Ovary (tissue), 9 donors: ENCODE results near the gene ABCG2. TPM values are rescaled to one million over a fixed set of nuclear protein-coding genes. Genes with fewer than 3 reads are reported as not detected.
A peak's percentile ranks its signal among the peaks of the same experiment; 100 is the strongest.

ENCODE experiments used
- DNase-seq, 5 donors: peaks; one replicate each; pipeline ENCODE4 v3.0.0-alpha.2; 2019 to 2020
- H3K27ac ChIP-seq, 2 donors: fragments of 200-600 bp; one replicate each; pipeline versions ENCODE4 v1.5.1 to v1.8.0; 2019 to 2022
- H3K27me3 ChIP-seq: fragments of 200-600 bp; one replicate; pipeline ENCODE4 v1.8.0; 2022
- H3K36me3 ChIP-seq: fragments of 200-600 bp; sonication (generic); one replicate; pipeline ENCODE4 v1.5.1; 2019
- H3K4me1 ChIP-seq: one replicate; pipeline ENCODE4 v1.8.1; 2013; ENCODE audit warnings: mild to moderate bottlenecking, moderate library complexity; ENCODE audit not compliant: insufficient read depth
- H3K4me3 ChIP-seq: fragments of 200-600 bp; sonication (generic); one replicate; pipeline ENCODE4 v1.5.1; 2017
- H3K9me3 ChIP-seq, 2 donors: fragments of 200-600 bp in 1 of 2; sonication (generic) in 1 of 2; one replicate each; pipeline versions ENCODE4 v1.5.1 to v1.8.1; 2013 to 2019; ENCODE audit warnings: mild to moderate bottlenecking in 1 of 2, moderate library complexity in 1 of 2
- CTCF ChIP-seq, 3 donors: fragments of 450-650 bp in 2 of 3; fragments of 200-600 bp in 1 of 3; IDR thresholded peaks; one replicate each; pipeline versions ENCODE4 v1.5.1 to v1.8.0; 2016 to 2022; ENCODE audit warnings: antibody characterized with exemption in 3 of 3, mild to moderate bottlenecking in 1 of 3
- EP300 ChIP-seq: sonication (generic); formaldehyde crosslinking; IDR thresholded peaks from one replicate; pipeline ENCODE4 v1.6.1; 2017; ENCODE audit warnings: antibody characterized with exemption
- POLR2A ChIP-seq: fragments of 450-650 bp; IDR thresholded peaks from one replicate; pipeline ENCODE4 v1.6.1; 2017; ENCODE audit warnings: antibody characterized with exemption, mild to moderate bottlenecking, moderate library complexity
- WGBS, 3 donors: extraction: QIAGEN DNeasy Blood & Tissue Kit in 1 of 3; methylation state at CpG; one replicate each; pipeline versions ENCODE4 v1.1.5 to v1.1.7; 2013 to 2017; 5-methylcytosine and 5-hydroxymethylcytosine counted together
- intact Hi-C, 4 donors: fragments of 100-400 bp; cut with DNase I; formaldehyde crosslinking; loops; one replicate each; pipeline versions ENCODE4 v1.11.0 to v1.15.1; 2022 to 2023
- polyA plus RNA-seq, 2 donors: library from polyadenylated mRNA; stranded (reverse); fragments of 200-250 nt in 1 of 2; fragments of 350-450 nt in 1 of 2; fragmentation: Illumina TruSeq in 1 of 2; extraction: RNeasy Lipid Tissue Mini Kit (QIAGEN cat#74804) in 1 of 2; gene quantifications; one replicate each; pipeline ENCODE4 v1.2.3, GENCODE V29; 2013 to 2014
- total RNA-seq, 7 donors: library from RNA; depleted of rRNA in 2 of 7; stranded (reverse); fragments of >200 nt in 2 of 7; fragmentation: NEBNext Ultra II Directional in 3 of 7; extraction: Animal tissue kit (Norgen Biotek cat#: 25700) in 3 of 7; gene quantifications; one replicate each; pipeline versions ENCODE4 v1.1.0 to v1.2.4, GENCODE V29; 2016 to 2023
- donor health status: DM: no; HTN: no; CAD: no; lungs with moderate emphysema.
- donor health status: DM: no; HTN: no; CAD: no.
- donor health status: Bipolar disorder and iron deficiency.
- donor health status: DM: yes; HTN: yes; CAD: no.
- donor health status: DM: no; HTN: no; CAD: no.
- donor health status: DM: yes; HTN: yes; CAD: no.

Gene ABCG2
- total and polyA plus RNA-seq, 9 donors, result 4.4 to 20.1 (median 6.7) TPM

GRCh38 chr4:88062311-88062710 is 96.1 kb downstream of the ABCG2 start:
- peak overlapping the region in 1 of 2 donors; percentile 9 for H3K27ac ChIP-seq
- H3K9me3 ChIP-seq, result no peaks in the 10 kb centered on the region
- TF ChIP-seq POLR2A (no peak), CTCF (IDR thresholded peaks at IDR 0.05) (no peak), EP300 (no peak)
- no peaks in the 10 kb centered on the region for H3K27me3 ChIP-seq
- DNase-seq, result no peak
- H3K4me1 ChIP-seq, result peaks cover 5% of the 10 kb centered on the region
- intact Hi-C loops, result no loop called here
- WGBS, 3 donors, result 7 to 18% (median 11%) methylated on average over 1 of the region's 1 CpG
- peaks cover 3% of the 10 kb centered on the region for H3K36me3 ChIP-seq
- no peak overlapping the region for H3K4me3 ChIP-seq

- Histone ChIP-seq H3K4me3 (no peak overlapping the region), H3K36me3 (peaks cover under 1% of the 10 kb centered on the region), H3K9me3 (no peaks in the 10 kb centered on the region), H3K4me1 (peaks cover 5% of the 10 kb centered on the region), H3K27me3 (no peaks in the 10 kb centered on the region), H3K27ac (no peak overlapping the region)
- TF ChIP-seq POLR2A (no peak), CTCF (IDR thresholded peaks at IDR 0.05) (no peak), EP300 (no peak)
- intact Hi-C loops, result no loop called here
- 10 to 43% (median 11%) methylated on average over 2 of the region's 2 CpGs for WGBS, 3 donors
- DNase-seq, result no peak
Measured at GRCh38 chr4:88060431-88060830, 98.0 kb downstream of the ABCG2 start.

- TF ChIP-seq POLR2A, result no peak
- TF ChIP-seq CTCF (IDR thresholded peaks at IDR 0.05), result no peak
- TF ChIP-seq EP300, result no peak
- H3K36me3 ChIP-seq, result no peaks in the 10 kb centered on the region
- peaks cover 5% of the 10 kb centered on the region for H3K4me1 ChIP-seq
- no peak overlapping the region for H3K4me3 ChIP-seq
- no peaks in the 10 kb centered on the region for H3K27me3 ChIP-seq
- no peak overlapping the region for H3K27ac ChIP-seq
- no peaks in the 10 kb centered on the region for H3K9me3 ChIP-seq
- WGBS, 3 donors, result 45 to 63% (median 50%) methylated on average over 2 of the region's 2 CpGs
- intact Hi-C loops, result loop anchor here in 1 of 4 donors (5.0 kb wide), 1 partner anchor 153 kb away; no protein-coding TSS in a partner anchor
- no peak for DNase-seq
Measured at GRCh38 chr4:88059766-88060165, 98.7 kb downstream of the ABCG2 start.

- Histone ChIP-seq H3K27ac (no peak overlapping the region), H3K36me3 (no peaks in the 10 kb centered on the region), H3K4me3 (no peak overlapping the region), H3K4me1 (peaks cover 5% of the 10 kb centered on the region), H3K27me3 (no peaks in the 10 kb centered on the region), H3K9me3 (no peaks in the 10 kb centered on the region)
- TF ChIP-seq EP300 (no peak), CTCF (IDR thresholded peaks at IDR 0.05) (no peak), POLR2A (no peak)
- DNase-seq, result no peak
- WGBS, 3 donors, result 95 to 97% (median 96%) methylated on average over 3 of the region's 3 CpGs
- intact Hi-C loops, result loop anchor here in 1 of 4 donors (5.0 kb wide), 1 partner anchor 154 kb away; no protein-coding TSS in a partner anchor
Measured at GRCh38 chr4:88058295-88058694, 100.1 kb downstream of the ABCG2 start.
